ENCODE results near the gene SLC30A1.

- no peak for TF ChIP-seq CTCF (IDR thresholded peaks at IDR 0.05 in 4 of 5, conservative IDR thresholded peaks at IDR 0.05 in 1 of 5)
- no peak for TF ChIP-seq POLR2A (IDR thresholded peaks at IDR 0.05)
These were observed 30.4 kb upstream of the SLC30A1 start for GRCh38 chr1:211609120-211610024.
